Measurements from ENCODE around the gene EDARADD.

DNA sequence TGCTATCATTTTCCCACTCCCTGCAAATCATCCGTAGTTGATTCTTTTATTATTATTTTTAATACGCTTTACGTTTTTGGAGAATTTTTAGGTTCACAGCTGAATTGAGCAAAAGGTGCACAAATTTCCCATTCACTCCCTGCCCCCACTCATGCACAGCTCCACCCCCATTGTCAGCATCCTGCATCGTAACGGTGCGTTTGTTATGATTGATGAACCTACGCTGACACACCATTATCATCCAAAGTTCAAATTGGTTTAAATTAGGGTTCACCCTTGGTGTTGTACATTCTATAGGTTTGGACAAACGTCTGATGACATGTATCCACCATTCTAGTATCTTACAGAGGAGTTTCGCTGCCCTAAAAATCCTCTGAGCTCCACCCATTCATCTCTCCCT is 44.5 kb downstream of the EDARADD start:
- TF ChIP-seq, protein P1, sequence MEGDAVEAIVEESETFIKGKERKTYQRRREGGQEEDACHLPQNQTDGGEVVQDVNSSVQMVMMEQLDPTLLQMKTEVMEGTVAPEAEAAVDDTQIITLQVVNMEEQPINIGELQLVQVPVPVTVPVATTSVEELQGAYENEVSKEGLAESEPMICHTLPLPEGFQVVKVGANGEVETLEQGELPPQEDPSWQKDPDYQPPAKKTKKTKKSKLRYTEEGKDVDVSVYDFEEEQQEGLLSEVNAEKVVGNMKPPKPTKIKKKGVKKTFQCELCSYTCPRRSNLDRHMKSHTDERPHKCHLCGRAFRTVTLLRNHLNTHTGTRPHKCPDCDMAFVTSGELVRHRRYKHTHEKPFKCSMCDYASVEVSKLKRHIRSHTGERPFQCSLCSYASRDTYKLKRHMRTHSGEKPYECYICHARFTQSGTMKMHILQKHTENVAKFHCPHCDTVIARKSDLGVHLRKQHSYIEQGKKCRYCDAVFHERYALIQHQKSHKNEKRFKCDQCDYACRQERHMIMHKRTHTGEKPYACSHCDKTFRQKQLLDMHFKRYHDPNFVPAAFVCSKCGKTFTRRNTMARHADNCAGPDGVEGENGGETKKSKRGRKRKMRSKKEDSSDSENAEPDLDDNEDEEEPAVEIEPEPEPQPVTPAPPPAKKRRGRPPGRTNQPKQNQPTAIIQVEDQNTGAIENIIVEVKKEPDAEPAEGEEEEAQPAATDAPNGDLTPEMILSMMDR (conservative IDR thresholded peaks at IDR 0.05), result no peak
- no peak for TF ChIP-seq ZFX (IDR thresholded peaks at IDR 0.05)
